Upper lobe of left lung (tissue), 4 donors: ENCODE data around the gene ARHGEF1.

Experiments used
- CTCF ChIP-seq, 6 experiments: fragments of 450-650 bp in 4 of 6; fragments of 200-600 bp in 2 of 6; sonication (generic) in 2 of 6; IDR thresholded peaks; one replicate each; pipeline ENCODE4 v1.5.1; 2016 to 2019; ENCODE audit warnings: antibody characterized with exemption in 6 of 6
- POLR2A ChIP-seq, 4 donors: fragments of 450-650 bp; IDR thresholded peaks; one replicate each; pipeline ENCODE4 v1.5.1; 2016 to 2017; ENCODE audit warnings: antibody characterized with exemption in 4 of 4, mild to moderate bottlenecking in 2 of 4
- POLR2AphosphoS5 ChIP-seq, 2 donors: sonication (generic); formaldehyde crosslinking; IDR thresholded peaks; one replicate each; pipeline ENCODE4 v1.5.1; 2017; ENCODE audit warnings: antibody characterized with exemption in 2 of 2

- no peak for TF ChIP-seq CTCF (IDR thresholded peaks at IDR 0.05)
- no peak for TF ChIP-seq POLR2A (IDR thresholded peaks at IDR 0.05)
- no peak for TF ChIP-seq POLR2AphosphoS5 (IDR thresholded peaks at IDR 0.05)
These were observed 29.6 kb upstream of the ARHGEF1 start for GRCh38 chr19:41853344-41853743.
